Measurements from ENCODE around the gene ANKK1.

ANKK1 gene

DNA sequence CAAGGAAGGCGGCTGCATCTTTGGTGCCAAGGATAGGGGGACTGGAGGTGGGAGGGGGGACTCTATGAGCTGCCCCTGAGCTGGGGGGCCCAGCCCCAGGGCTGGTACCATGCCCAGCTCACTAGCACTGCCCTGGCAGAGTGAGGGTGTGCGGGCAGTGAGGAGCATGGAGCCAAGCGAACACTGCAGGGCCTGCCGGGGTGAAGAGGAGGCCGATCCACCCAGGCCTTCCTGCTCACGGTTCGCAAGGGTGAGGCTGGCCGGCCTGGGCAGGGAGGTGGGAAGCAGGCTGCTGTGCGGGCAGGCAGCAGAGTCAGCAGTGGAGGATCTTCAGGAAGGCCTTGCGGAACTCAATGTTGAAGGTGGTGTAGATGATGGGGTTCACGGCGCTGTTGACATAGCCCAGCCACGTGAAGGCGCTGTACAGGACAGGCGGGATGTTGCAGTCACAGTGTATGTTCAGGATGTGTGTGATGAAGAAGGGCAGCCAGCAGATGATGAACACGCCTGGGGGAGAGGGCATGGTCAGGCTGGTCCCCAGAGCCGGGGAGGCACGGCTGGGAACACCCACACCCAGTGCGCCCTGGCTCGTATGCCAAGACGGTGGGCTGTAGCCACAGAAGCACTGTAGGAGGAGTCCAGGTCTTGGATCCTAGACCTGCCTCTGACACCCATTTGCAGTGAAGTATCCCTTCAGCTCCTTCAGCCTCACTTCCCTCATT lies 23.0 kb downstream of the ANKK1 start:
- no peak overlapping the region for H3K9ac ChIP-seq
- H3K27ac ChIP-seq: no peak overlapping the region
- no peak overlapping the region for H3K4me3 ChIP-seq (ENCODE audit: low read depth, low read length)
- TF ChIP-seq CTCF (IDR thresholded peaks at IDR 0.05): no peak
- no peak overlapping the region for H3K4me2 ChIP-seq (ENCODE audit: low read length)
- H3K9me3 ChIP-seq (ENCODE audit: control insufficient read depth, low read length): no peaks in the 10 kb centered on the region
- no peaks in the 10 kb centered on the region for H3K27me3 ChIP-seq (ENCODE audit: control insufficient read depth, insufficient read depth, low read length)
- no peaks in the 10 kb centered on the region for H3K36me3 ChIP-seq (ENCODE audit: control insufficient read depth, insufficient read depth, low read length)
- no peaks in the 10 kb centered on the region for H3K4me1 ChIP-seq
- H3K79me2 ChIP-seq: no peaks in the 10 kb centered on the region
- H2AFZ ChIP-seq: no peak overlapping the region

DNA sequence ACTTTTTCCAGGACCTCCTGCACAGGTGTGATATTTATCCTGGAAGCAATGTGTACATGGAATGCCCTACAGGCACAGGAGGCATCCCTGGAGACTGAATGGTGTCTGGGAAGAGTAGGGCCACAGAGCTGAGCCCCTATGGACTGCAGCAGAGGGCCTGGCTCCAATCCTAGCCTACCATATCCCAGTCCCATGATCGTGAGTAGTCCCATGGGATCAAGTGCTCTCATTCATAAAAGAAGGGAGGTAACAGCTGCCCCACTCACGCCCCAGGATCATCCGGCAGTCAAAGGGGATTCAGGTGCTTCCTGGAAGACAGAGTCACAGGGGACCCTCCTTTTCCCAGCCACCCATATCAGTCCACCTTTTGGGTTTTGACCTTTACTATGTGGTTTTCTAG lies 24.0 kb downstream of the ANKK1 start:
- no peak overlapping the region for H3K27ac ChIP-seq
- H3K4me2 ChIP-seq (ENCODE audit: low read length): no peak overlapping the region
- H3K27me3 ChIP-seq (ENCODE audit: control insufficient read depth, insufficient read depth, low read length): no peaks in the 10 kb centered on the region
- no peaks in the 10 kb centered on the region for H3K36me3 ChIP-seq (ENCODE audit: control insufficient read depth, insufficient read depth, low read length)
- no peak overlapping the region for H3K4me3 ChIP-seq (ENCODE audit: low read depth, low read length)
- TF ChIP-seq CTCF (IDR thresholded peaks at IDR 0.05): no peak
- H3K9ac ChIP-seq: no peak overlapping the region
- no peaks in the 10 kb centered on the region for H3K79me2 ChIP-seq
- H3K9me3 ChIP-seq (ENCODE audit: control insufficient read depth, low read length): no peaks in the 10 kb centered on the region
- no peaks in the 10 kb centered on the region for H3K4me1 ChIP-seq
- H2AFZ ChIP-seq: no peak overlapping the region

GRCh38 chr11:113412675-113413074 lies 25.1 kb downstream of the ANKK1 start:
- TF ChIP-seq CTCF (IDR thresholded peaks at IDR 0.05): no peak
- Histone ChIP-seq H3K4me1 (no peaks in the 10 kb centered on the region), H3K9me3 (ENCODE audit: control insufficient read depth, low read length) (no peaks in the 10 kb centered on the region), H3K79me2 (no peaks in the 10 kb centered on the region), H3K36me3 (ENCODE audit: control insufficient read depth, insufficient read depth, low read length) (no peaks in the 10 kb centered on the region), H2AFZ (no peak overlapping the region), H3K9ac (no peak overlapping the region), H3K4me2 (ENCODE audit: low read length) (no peak overlapping the region), H3K27ac (no peak overlapping the region), H3K4me3 (ENCODE audit: low read depth, low read length) (no peak overlapping the region), H3K27me3 (ENCODE audit: control insufficient read depth, insufficient read depth, low read length) (no peaks in the 10 kb centered on the region)

DNA sequence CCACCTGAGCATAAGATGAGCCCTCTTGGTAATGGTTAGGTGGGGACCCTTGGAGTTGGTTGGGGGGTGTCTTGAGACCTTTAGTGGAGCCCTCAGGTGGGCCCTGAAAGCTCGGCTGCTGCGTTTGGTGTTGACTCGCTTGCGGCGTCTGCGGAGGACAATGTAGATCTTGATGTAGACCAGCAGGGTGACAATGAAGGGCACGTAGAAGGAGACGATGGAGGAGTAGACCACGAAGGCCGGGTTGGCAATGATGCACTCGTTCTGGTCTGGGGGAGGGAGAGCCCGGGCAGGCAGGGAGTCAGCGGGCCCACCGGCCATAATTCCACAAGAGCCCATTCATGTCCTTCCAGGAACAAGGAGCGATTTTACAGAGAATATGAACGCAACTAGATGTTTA lies 27.8 kb downstream of the ANKK1 start:
- Histone ChIP-seq H2AFZ (no peak overlapping the region), H3K27me3 (ENCODE audit: control insufficient read depth, insufficient read depth, low read length) (no peaks in the 10 kb centered on the region), H3K4me1 (no peaks in the 10 kb centered on the region), H3K36me3 (ENCODE audit: control insufficient read depth, insufficient read depth, low read length) (no peaks in the 10 kb centered on the region), H3K9ac (no peak overlapping the region), H3K4me3 (ENCODE audit: low read depth, low read length) (no peak overlapping the region), H3K27ac (no peak overlapping the region), H3K4me2 (ENCODE audit: low read length) (no peak overlapping the region), H3K9me3 (ENCODE audit: control insufficient read depth, low read length) (no peaks in the 10 kb centered on the region), H3K79me2 (no peaks in the 10 kb centered on the region)
- no peak for TF ChIP-seq CTCF (IDR thresholded peaks at IDR 0.05)

DNA sequence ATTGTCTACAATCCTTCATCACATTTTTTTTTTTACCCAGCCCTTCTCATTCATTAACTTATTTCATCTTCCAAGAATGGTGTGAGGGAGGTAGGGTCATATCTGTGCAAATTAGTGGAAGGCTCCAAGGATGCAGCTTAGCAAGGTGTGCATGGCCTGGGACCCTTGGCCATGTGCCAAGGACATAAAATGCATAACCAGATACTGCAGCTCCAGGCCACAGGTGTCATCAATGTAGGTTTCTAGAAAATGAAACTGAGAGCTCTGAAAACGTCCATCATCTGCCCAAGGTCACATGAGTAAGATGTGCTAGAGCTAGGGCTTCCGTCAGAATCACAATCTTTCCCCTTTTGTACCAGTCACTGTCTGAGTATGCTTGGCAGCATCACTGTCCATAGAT lies 29.8 kb downstream of the ANKK1 start:
- no peaks in the 10 kb centered on the region for H3K27me3 ChIP-seq (ENCODE audit: control insufficient read depth, insufficient read depth, low read length)
- no peaks in the 10 kb centered on the region for H3K9me3 ChIP-seq (ENCODE audit: control insufficient read depth, low read length)
- H3K9ac ChIP-seq: no peak overlapping the region
- H3K79me2 ChIP-seq: no peaks in the 10 kb centered on the region
- H3K4me1 ChIP-seq: no peaks in the 10 kb centered on the region
- H3K4me2 ChIP-seq (ENCODE audit: low read length): no peak overlapping the region
- H3K27ac ChIP-seq: no peak overlapping the region
- no peaks in the 10 kb centered on the region for H3K36me3 ChIP-seq (ENCODE audit: control insufficient read depth, insufficient read depth, low read length)
- H3K4me3 ChIP-seq (ENCODE audit: low read depth, low read length): no peak overlapping the region
- no peak for TF ChIP-seq CTCF (IDR thresholded peaks at IDR 0.05)
- H2AFZ ChIP-seq: no peak overlapping the region
